ENCODE results near the gene OR5M8. TPM values are rescaled to one million over a fixed set of nuclear protein-coding genes. Genes with fewer than 3 reads are reported as not detected.
A peak's percentile ranks its signal among the peaks of the same experiment; 100 is the strongest.

The OR5M8 gene
- total and polyA plus RNA-seq, 2 experiments from 2014 or later, result not detected

GRCh38 chr11:56473252-56473651 lies 17.9 kb downstream of the OR5M8 start, which contains the start of gene OR5M3:
Gene OR5M3, minus strand, starts transcription at chr11:56473352. Its CDS starts 2,855 bp downstream, at chr11:56470497.
- Histone ChIP-seq H3K27ac (peak within 1 kb of the TSS; percentile 35), H3K79me2 (no peaks in the 10 kb centered on the region), H3K9me3 (ENCODE audit: low read depth) (no peaks in the 10 kb centered on the region), H3K4me3 (no peak within 1 kb of the TSS), H3K9me2 (replicated peaks; ENCODE audit: insufficient read depth) (no peaks in the 10 kb centered on the region), H2AFZ (no peak within 1 kb of the TSS), H4K20me1 (ENCODE audit: insufficient read depth, poor library complexity, severe bottlenecking) (no peaks in the 10 kb centered on the region), H3K36me3 (replicated peaks; ENCODE audit: insufficient read depth, low read depth) (no peaks in the 10 kb centered on the region), H3K27me3 (no peaks in the 10 kb centered on the region), H3K4me1 (ENCODE audit: insufficient read depth) (peaks cover 8% of the 10 kb centered on the region), H3K4me2 (peak within 1 kb of the TSS; percentile 54)
- TF ChIP-seq EZH2phosphoT487 (IDR thresholded peaks at IDR 0.05; ENCODE audit: low read depth, severe bottlenecking, unreplicated experiment) (no peak), CTCF (IDR thresholded peaks at IDR 0.05; ENCODE audit: poor library complexity) (no peak)
- WGBS (ENCODE audit: low lambda C conversion rate, missing lambda C conversion rate), result 83% methylated on average over 6 of the region's 6 CpGs
- DNase-seq (ENCODE audit: low spot score), result no peak

- no peaks in the 10 kb centered on the region for H3K9me2 ChIP-seq (replicated peaks; ENCODE audit: insufficient read depth)
Measured at GRCh38 chr11:56457076-56457475, 34.1 kb downstream of the OR5M8 start.

GRCh38 chr11:56453521-56453920 lies 37.6 kb downstream of the OR5M8 start:
- WGBS (ENCODE audit: low lambda C conversion rate, missing lambda C conversion rate), result 91% methylated on average over 4 of the region's 4 CpGs
- Histone ChIP-seq H3K36me3 (replicated peaks; ENCODE audit: insufficient read depth, low read depth) (no peaks in the 10 kb centered on the region), H4K20me1 (ENCODE audit: insufficient read depth, poor library complexity, severe bottlenecking) (no peaks in the 10 kb centered on the region), H3K4me1 (ENCODE audit: insufficient read depth) (no peaks in the 10 kb centered on the region), H3K27me3 (no peaks in the 10 kb centered on the region), H3K4me3 (no peak overlapping the region), H3K9me3 (ENCODE audit: low read depth) (no peaks in the 10 kb centered on the region), H3K4me2 (no peak overlapping the region), H3K79me2 (no peaks in the 10 kb centered on the region), H3K9me2 (replicated peaks; ENCODE audit: insufficient read depth) (no peaks in the 10 kb centered on the region), H3K27ac (no peak overlapping the region), H2AFZ (no peak overlapping the region)
- no peak for DNase-seq (ENCODE audit: low spot score)
- TF ChIP-seq CTCF (IDR thresholded peaks at IDR 0.05; ENCODE audit: poor library complexity) (no peak), EZH2 (IDR thresholded peaks at IDR 0.05; ENCODE audit: borderline replicate concordance) (no peak), EZH2phosphoT487 (IDR thresholded peaks at IDR 0.05; ENCODE audit: low read depth, severe bottlenecking, unreplicated experiment) (no peak)

More at GRCh38 chr11:56457076-56457475, 34.1 kb downstream of the OR5M8 start:
- H2AFZ ChIP-seq, result peak overlapping the region; percentile 24
- WGBS (ENCODE audit: low lambda C conversion rate, missing lambda C conversion rate), result 68% methylated on average over 1 of the region's 1 CpG
- no peaks in the 10 kb centered on the region for H3K27me3 ChIP-seq
- H3K27ac ChIP-seq, result no peak overlapping the region
- no peaks in the 10 kb centered on the region for H3K79me2 ChIP-seq
- H3K4me2 ChIP-seq, result no peak overlapping the region
- DNase-seq (ENCODE audit: low spot score), result no peak
- TF ChIP-seq CTCF (IDR thresholded peaks at IDR 0.05; ENCODE audit: poor library complexity) (no peak), EZH2 (IDR thresholded peaks at IDR 0.05; ENCODE audit: borderline replicate concordance) (no peak), EZH2phosphoT487 (IDR thresholded peaks at IDR 0.05; ENCODE audit: low read depth, severe bottlenecking, unreplicated experiment) (no peak)
- no peaks in the 10 kb centered on the region for H3K36me3 ChIP-seq (replicated peaks; ENCODE audit: insufficient read depth, low read depth)
- H3K9me3 ChIP-seq (ENCODE audit: low read depth), result no peaks in the 10 kb centered on the region
- no peaks in the 10 kb centered on the region for H4K20me1 ChIP-seq (ENCODE audit: insufficient read depth, poor library complexity, severe bottlenecking)
- no peak overlapping the region for H3K4me3 ChIP-seq
- no peaks in the 10 kb centered on the region for H3K4me1 ChIP-seq (ENCODE audit: insufficient read depth)

Other genes with a start within 250 kb of the OR5M8 start
- not detected in 2 replicates for gene OR5T3, start 239.1 kb downstream of the OR5M8 start, total RNA-seq
- gene OR5T3, start 239.1 kb downstream of the OR5M8 start, polyA plus RNA-seq, result not detected in 2 replicates
- gene OR5T1, start 217.2 kb downstream of the OR5M8 start, total RNA-seq, result not detected in 2 replicates
- not detected in 2 replicates for gene OR5T1, start 217.2 kb downstream of the OR5M8 start, polyA plus RNA-seq
- not detected in 2 replicates for gene OR8H1, start 199.1 kb downstream of the OR5M8 start, total RNA-seq
- gene OR8H1, start 199.1 kb downstream of the OR5M8 start, polyA plus RNA-seq, result not detected in 2 replicates
- gene OR8K3, start 176.2 kb downstream of the OR5M8 start, total RNA-seq, result not detected in 2 replicates
- gene OR8K3, start 176.2 kb downstream of the OR5M8 start, polyA plus RNA-seq, result not detected in 2 replicates
- gene OR8K1, start 145.3 kb downstream of the OR5M8 start, total RNA-seq, result not detected in 2 replicates
- gene OR8K1, start 145.3 kb downstream of the OR5M8 start, polyA plus RNA-seq, result not detected in 2 replicates
- gene OR8J1, start 137.1 kb downstream of the OR5M8 start, total RNA-seq, result not detected in 2 replicates
- not detected in 2 replicates for gene OR8J1, start 137.1 kb downstream of the OR5M8 start, polyA plus RNA-seq
- not detected in 2 replicates for gene OR8U1, start 115.7 kb downstream of the OR5M8 start, total RNA-seq
- gene OR8U1, start 115.7 kb downstream of the OR5M8 start, polyA plus RNA-seq, result not detected in 2 replicates
- not detected in 2 replicates for gene OR5AL1, start 78.7 kb downstream of the OR5M8 start, total RNA-seq
- gene OR5AL1, start 78.7 kb downstream of the OR5M8 start, polyA plus RNA-seq, result not detected in 2 replicates
- gene OR5M3, start 18.0 kb downstream of the OR5M8 start, total RNA-seq, result not detected in 2 replicates
- not detected in 2 replicates for gene OR5M3, start 18.0 kb downstream of the OR5M8 start, polyA plus RNA-seq
- not detected in 2 replicates for gene OR5M11, start 51.9 kb upstream of the OR5M8 start, total RNA-seq
- gene OR5M11, start 51.9 kb upstream of the OR5M8 start, polyA plus RNA-seq, result not detected in 2 replicates
- not detected in 2 replicates for gene OR5M10, start 86.4 kb upstream of the OR5M8 start, total RNA-seq
- gene OR5M10, start 86.4 kb upstream of the OR5M8 start, polyA plus RNA-seq, result not detected in 2 replicates
- not detected in 2 replicates for gene OR5M1, start 123.5 kb upstream of the OR5M8 start, total RNA-seq
- not detected in 2 replicates for gene OR5M1, start 123.5 kb upstream of the OR5M8 start, polyA plus RNA-seq
- not detected in 2 replicates for gene OR5AP2, start 151.1 kb upstream of the OR5M8 start, total RNA-seq
- gene OR5AP2, start 151.1 kb upstream of the OR5M8 start, polyA plus RNA-seq, result not detected in 2 replicates
- not detected in 2 replicates for gene OR5AR1, start 172.3 kb upstream of the OR5M8 start, total RNA-seq
- gene OR5AR1, start 172.3 kb upstream of the OR5M8 start, polyA plus RNA-seq, result not detected in 2 replicates
- not detected in 2 replicates for gene OR9G1, start 207.7 kb upstream of the OR5M8 start, total RNA-seq
- not detected in 2 replicates for gene OR9G1, start 207.7 kb upstream of the OR5M8 start, polyA plus RNA-seq